SH-SY5Y (cell line): ENCODE results near the gene FGGY.

ENCODE experiments used
- GATA2 ChIP-seq: IDR thresholded peaks from 2 replicates; pipeline ENCODE4 v1.6.1; 2011; ENCODE audit warnings: mild to moderate bottlenecking, low read depth, low read length
- GATA3 ChIP-seq: IDR thresholded peaks from 2 replicates; pipeline ENCODE4 v1.6.1; 2011; ENCODE audit warnings: low read depth, mild to moderate bottlenecking, low read length, moderate library complexity

Gene FGGY

GRCh38 chr1:59775480-59775879 lies 478.6 kb downstream of the FGGY start:
- no peak for TF ChIP-seq GATA2
- no peak for TF ChIP-seq GATA3

- TF ChIP-seq GATA3 (no peak), GATA2 (no peak)
These were observed 480.3 kb downstream of the FGGY start for GRCh38 chr1:59776960-59777852.

GRCh38 chr1:59779949-59780348 lies 483.1 kb downstream of the FGGY start:
- TF ChIP-seq GATA2: no peak
- no peak for TF ChIP-seq GATA3

- TF ChIP-seq GATA3 (no peak), GATA2 (no peak)
These were observed 491.9 kb downstream of the FGGY start for GRCh38 chr1:59788825-59789224.

- TF ChIP-seq GATA3 (no peak), GATA2 (no peak)
These were observed 501.7 kb downstream of the FGGY start for GRCh38 chr1:59798600-59798999.

GRCh38 chr1:59803458-59804038 lies 506.7 kb downstream of the FGGY start:
- no peak for TF ChIP-seq GATA3
- TF ChIP-seq GATA2: no peak

- no peak for TF ChIP-seq GATA2
- TF ChIP-seq GATA3: no peak
These were observed 507.4 kb downstream of the FGGY start for GRCh38 chr1:59804301-59804700.

- TF ChIP-seq GATA2: no peak
- TF ChIP-seq GATA3: no peak
These were observed 508.7 kb downstream of the FGGY start for GRCh38 chr1:59805554-59805953.
